Adrenal gland (tissue), 12 donors: Measurements from ENCODE around the gene SH2B3. TPM values are rescaled to one million over a fixed set of nuclear protein-coding genes. Genes with fewer than 3 reads are reported as not detected.
A peak's percentile ranks its signal among the peaks of the same experiment; 100 is the strongest.

ENCODE experiments used
- DNase-seq, 7 donors: peaks; one replicate each; pipeline ENCODE4 v3.0.0-alpha.2; 2019 to 2020
- H3K27ac ChIP-seq, 5 donors: fragments of 200-600 bp; sonication (generic) in 4 of 5; 1 replicate in 3 of 5; 2 replicates in 2 of 5; pipeline versions ENCODE4 v1.5.1 to v1.8.0; 2016 to 2020; ENCODE audit warnings: mild to moderate bottlenecking in 1 of 5
- H3K27me3 ChIP-seq: fragments of 200-600 bp; 2 replicates; pipeline ENCODE4 v1.8.0; 2021
- H3K36me3 ChIP-seq, 2 donors: fragments of 200-600 bp; replicated peaks in 1 of 2; 1 replicate in 1 of 2; 2 replicates in 1 of 2; pipeline versions ENCODE4 v1.5.1 to v1.8.0; 2018 to 2022
- H3K4me1 ChIP-seq, 2 donors: fragments of 200-600 bp; replicated peaks in 1 of 2; 1 replicate in 1 of 2; 2 replicates in 1 of 2; pipeline versions ENCODE4 v1.5.1 to v1.8.0; 2018 to 2021
- H3K4me3 ChIP-seq, 4 donors: fragments of 200-600 bp; sonication (generic) in 3 of 4; one replicate each; pipeline ENCODE4 v1.5.1; 2016 to 2018
- H3K9me3 ChIP-seq, 3 donors: fragments of 200-600 bp; sonication (generic) in 1 of 3; replicated peaks in 1 of 3; 1 replicate in 2 of 3; 2 replicates in 1 of 3; pipeline versions ENCODE4 v1.5.1 to v1.8.0; 2016 to 2021
- POLR2A ChIP-seq, 2 donors: fragments of 450-650 bp; IDR thresholded peaks; one replicate each; pipeline ENCODE4 v1.6.1; 2017; ENCODE audit warnings: antibody characterized with exemption in 2 of 2, mild to moderate bottlenecking in 2 of 2, moderate library complexity in 1 of 2
- WGBS, 4 donors: extraction: QIAGEN DNeasy Blood & Tissue Kit in 2 of 4; methylation state at CpG; one replicate each; pipeline versions ENCODE4 v1.1.5 to v1.1.7; 2013 to 2017; 5-methylcytosine and 5-hydroxymethylcytosine counted together
- intact Hi-C, 2 donors: fragments of 100-400 bp; cut with DNase I; formaldehyde crosslinking; loops; one replicate each; pipeline versions ENCODE4 v1.14.1 to v1.15.0; 2022 to 2023
- polyA plus RNA-seq, 3 donors: library from polyadenylated mRNA; stranded (reverse); fragments of 200-250 nt in 2 of 3; fragments of 350-450 nt in 1 of 3; fragmentation: Illumina TruSeq in 1 of 3; extraction: RNeasy Lipid Tissue Mini Kit (QIAGEN cat#74804) in 1 of 3; gene quantifications; one replicate each; pipeline ENCODE4 v1.2.3, GENCODE V29; 2013 to 2014
- total RNA-seq, 9 donors: library from RNA; depleted of rRNA in 4 of 9; stranded (reverse); fragments of >200 nt in 4 of 9; fragments of 120-200 nt in 1 of 9; fragmentation: NEBNext Ultra II Directional in 1 of 9; extraction: Animal tissue kit (Norgen Biotek cat#: 25700) in 1 of 9; gene quantifications; one replicate each; pipeline versions ENCODE4 v1.1.0 to v1.2.4, GENCODE V29; 2013 to 2023
- TF ChIP-seq, protein P1 (sequence below), 6 experiments: fragments of 450-650 bp in 4 of 6; fragments of 200-600 bp in 2 of 6; sonication (generic) in 1 of 6; IDR thresholded peaks; 1 replicate in 5 of 6; 2 replicates in 1 of 6; pipeline versions ENCODE4 v1.5.1 to v1.8.0; 2016 to 2021; ENCODE audit warnings: antibody characterized with exemption in 6 of 6, mild to moderate bottlenecking in 2 of 6, moderate library complexity in 1 of 6
- donor health status: healthy with polysubstance abuse.
- donor health status: Bipolar disorder and iron deficiency.
- donor health status: DM: yes; HTN: yes; CAD: no.
- donor health status: DM: no; HTN: no; CAD: no.
- donor health status: DM: no; HTN: no; CAD: no.
- donor health status: DM: yes; HTN: yes; CAD: no.

SH2B3 gene
- total and polyA plus RNA-seq, 12 donors = 5.8 to 70.3 (median 28.5) TPM

GRCh38 chr12:111448846-111449790, 43.4 kb downstream of the SH2B3 start:
- peak in 6 of 7 donors; percentile 2 to 48 (median 16) for DNase-seq
- peaks cover 0 to 72% of the 10 kb centered on the region in 2 donors for H3K36me3 ChIP-seq
- no peaks in the 10 kb centered on the region for H3K9me3 ChIP-seq
- peaks cover 14 to 51% of the 10 kb centered on the region in 2 donors for H3K4me1 ChIP-seq
- no peak for TF ChIP-seq POLR2A (IDR thresholded peaks at IDR 0.05)
- TF ChIP-seq, protein P1, sequence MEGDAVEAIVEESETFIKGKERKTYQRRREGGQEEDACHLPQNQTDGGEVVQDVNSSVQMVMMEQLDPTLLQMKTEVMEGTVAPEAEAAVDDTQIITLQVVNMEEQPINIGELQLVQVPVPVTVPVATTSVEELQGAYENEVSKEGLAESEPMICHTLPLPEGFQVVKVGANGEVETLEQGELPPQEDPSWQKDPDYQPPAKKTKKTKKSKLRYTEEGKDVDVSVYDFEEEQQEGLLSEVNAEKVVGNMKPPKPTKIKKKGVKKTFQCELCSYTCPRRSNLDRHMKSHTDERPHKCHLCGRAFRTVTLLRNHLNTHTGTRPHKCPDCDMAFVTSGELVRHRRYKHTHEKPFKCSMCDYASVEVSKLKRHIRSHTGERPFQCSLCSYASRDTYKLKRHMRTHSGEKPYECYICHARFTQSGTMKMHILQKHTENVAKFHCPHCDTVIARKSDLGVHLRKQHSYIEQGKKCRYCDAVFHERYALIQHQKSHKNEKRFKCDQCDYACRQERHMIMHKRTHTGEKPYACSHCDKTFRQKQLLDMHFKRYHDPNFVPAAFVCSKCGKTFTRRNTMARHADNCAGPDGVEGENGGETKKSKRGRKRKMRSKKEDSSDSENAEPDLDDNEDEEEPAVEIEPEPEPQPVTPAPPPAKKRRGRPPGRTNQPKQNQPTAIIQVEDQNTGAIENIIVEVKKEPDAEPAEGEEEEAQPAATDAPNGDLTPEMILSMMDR (IDR thresholded peaks at IDR 0.05) = no peak
- no peak overlapping the region for H3K4me3 ChIP-seq
- intact Hi-C loops = loop anchor here in 1 of 2 donors (5.0 kb wide), 1 partner anchor 42 kb away; the partner anchor contains the start of gene SH2B3
- no peaks in the 10 kb centered on the region for H3K27me3 ChIP-seq
- WGBS, 4 donors = 63 to 70% (median 64%) methylated on average over 4 of the region's 4 CpGs
- peak overlapping the region in 2 of 5 donors; percentile 23 to 47 for H3K27ac ChIP-seq

DNA sequence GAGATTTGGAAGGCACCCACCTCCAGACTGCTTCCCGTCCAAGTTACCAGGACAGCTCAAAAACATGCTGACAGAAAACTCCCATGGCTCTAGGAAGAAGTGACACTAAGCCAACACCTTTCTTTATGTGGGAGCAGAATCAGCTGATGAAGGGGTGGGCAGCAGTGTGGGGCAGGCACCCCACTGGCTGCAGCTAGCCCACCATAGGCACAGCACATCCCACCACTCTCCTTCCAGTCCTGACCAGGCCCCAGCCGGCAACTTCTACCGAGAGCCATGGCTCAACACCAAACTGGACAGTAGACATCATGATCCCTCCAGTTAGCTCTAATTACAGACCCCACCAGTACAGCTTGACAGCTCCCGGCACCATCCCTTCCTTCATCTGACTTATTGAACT, 45.0 kb downstream of the SH2B3 start:
- Histone ChIP-seq H3K27me3 (no peaks in the 10 kb centered on the region), H3K4me3 (no peak overlapping the region), H3K9me3 (no peaks in the 10 kb centered on the region), H3K4me1 (peaks cover 12 to 48% of the 10 kb centered on the region in 2 donors), H3K27ac (peak overlapping the region in 1 of 5 donors; percentile 6), H3K36me3 (peaks cover 0 to 87% of the 10 kb centered on the region in 2 donors)
- peak in 5 of 7 donors; percentile 11 to 47 (median 14) for DNase-seq
- WGBS, 4 donors = 70 to 84% (median 82%) methylated on average over 4 of the region's 4 CpGs
- TF ChIP-seq, protein P1 (IDR thresholded peaks at IDR 0.05) = no peak
- TF ChIP-seq POLR2A (IDR thresholded peaks at IDR 0.05) = no peak
- intact Hi-C loops = loop anchor here (5.0 to 10.0 kb wide), 3 partner anchors 43 to 74 kb away; partner anchors contain the start of gene SH2B3 (in 1 of the 2)

GRCh38 chr12:111451232-111451631, 45.5 kb downstream of the SH2B3 start:
- no peaks in the 10 kb centered on the region for H3K27me3 ChIP-seq
- intact Hi-C loops = loop anchor here (5.0 to 10.0 kb wide), 3 partner anchors 44 to 74 kb away; partner anchors contain the start of gene SH2B3 (in 1 of the 2)
- TF ChIP-seq, protein P1 (IDR thresholded peaks at IDR 0.05) = no peak
- TF ChIP-seq POLR2A (IDR thresholded peaks at IDR 0.05) = no peak
- WGBS, 4 donors = 42 to 55% (median 45%) methylated on average over 1 of the region's 1 CpG
- peaks cover 15 to 48% of the 10 kb centered on the region in 2 donors for H3K4me1 ChIP-seq
- H3K4me3 ChIP-seq = no peak overlapping the region
- no peak for DNase-seq
- no peak overlapping the region for H3K27ac ChIP-seq
- H3K9me3 ChIP-seq = no peaks in the 10 kb centered on the region
- peaks cover 0 to 93% of the 10 kb centered on the region in 2 donors for H3K36me3 ChIP-seq

- peak in 4 of 7 donors; percentile 10 to 53 (median 16) for DNase-seq
- TF ChIP-seq POLR2A (IDR thresholded peaks at IDR 0.05) = no peak
- TF ChIP-seq, protein P1 (IDR thresholded peaks at IDR 0.05) = peak; percentile 73 to 92 (median 82)
- Histone ChIP-seq H3K4me3 (no peak overlapping the region), H3K27me3 (no peaks in the 10 kb centered on the region), H3K36me3 (peaks cover 0 to 93% of the 10 kb centered on the region in 2 donors), H3K4me1 (peaks cover 11 to 43% of the 10 kb centered on the region in 2 donors), H3K9me3 (no peaks in the 10 kb centered on the region), H3K27ac (no peak overlapping the region)
- intact Hi-C loops = loop anchor here (5.0 to 10.0 kb wide), 3 partner anchors 44 to 73 kb away; partner anchors contain the start of gene SH2B3 (in 1 of the 2)
- 26 to 31% (median 29%) methylated on average over 6 of the region's 6 CpGs for WGBS, 4 donors
Observed at GRCh38 chr12:111451649-111452129, 46.0 kb downstream of the SH2B3 start.
